ENCODE results near the gene CAMK1G.

CAMK1G gene

DNA sequence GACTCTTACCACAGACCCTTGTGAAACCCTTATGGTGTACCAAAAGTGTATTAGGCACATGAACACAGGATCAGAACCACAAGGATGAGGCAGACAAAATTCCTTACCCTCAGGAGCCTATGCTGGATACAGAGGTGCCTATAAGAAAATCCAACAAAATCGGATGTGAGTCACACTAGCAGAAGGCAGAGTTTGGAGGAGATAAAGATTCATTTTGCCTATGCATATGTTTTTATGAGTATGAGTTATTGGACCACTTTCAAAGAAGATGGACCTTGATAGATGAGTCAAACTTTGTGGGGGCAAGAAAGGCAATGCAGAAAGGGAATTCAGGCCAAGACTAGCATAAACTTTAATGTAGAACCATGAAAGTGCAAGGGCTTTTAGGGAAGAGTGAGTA, 17.0 kb downstream of the CAMK1G start:
- DNase-seq (ENCODE audit: low spot score), result no peak

DNA sequence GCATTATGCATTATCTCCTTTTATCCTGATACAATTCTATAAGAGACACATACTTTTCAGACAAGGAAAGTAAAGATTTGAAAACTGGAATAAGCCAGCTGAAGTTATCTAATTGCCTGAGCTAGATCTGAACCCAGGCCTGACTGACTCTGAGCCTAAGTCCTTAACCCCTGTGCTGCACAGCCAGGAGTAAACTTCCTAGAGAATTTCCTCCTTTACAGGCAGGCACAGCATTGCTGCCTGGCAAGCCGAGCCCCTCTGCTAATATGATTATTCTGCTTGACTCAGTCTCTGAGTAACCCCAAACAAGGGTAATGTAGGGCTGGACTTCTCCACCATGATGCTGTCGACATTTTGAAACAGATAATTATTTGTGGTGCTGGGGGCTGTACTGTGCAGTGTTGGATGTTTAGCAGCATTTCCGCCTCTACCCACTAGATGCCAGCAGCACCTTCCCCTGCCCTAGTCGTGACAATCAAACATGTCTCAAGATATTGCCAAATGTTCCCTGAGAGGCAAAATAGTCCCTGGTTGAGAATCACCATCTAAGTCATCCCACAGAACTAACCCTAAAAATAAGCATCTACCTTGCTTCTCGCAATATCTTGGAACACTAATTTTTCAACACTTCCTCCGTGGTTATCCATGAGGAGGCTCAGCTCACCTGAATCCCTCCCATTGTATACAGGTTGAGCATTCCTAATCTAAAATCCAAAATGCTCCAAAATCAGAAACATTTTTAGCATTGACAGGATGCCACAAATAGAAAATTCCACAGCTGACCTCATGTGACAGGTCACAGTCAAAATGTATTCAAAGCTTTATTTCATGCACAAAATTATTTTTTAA, 18.5 kb downstream of the CAMK1G start:
- DNase-seq (ENCODE audit: low spot score), result no peak

DNA sequence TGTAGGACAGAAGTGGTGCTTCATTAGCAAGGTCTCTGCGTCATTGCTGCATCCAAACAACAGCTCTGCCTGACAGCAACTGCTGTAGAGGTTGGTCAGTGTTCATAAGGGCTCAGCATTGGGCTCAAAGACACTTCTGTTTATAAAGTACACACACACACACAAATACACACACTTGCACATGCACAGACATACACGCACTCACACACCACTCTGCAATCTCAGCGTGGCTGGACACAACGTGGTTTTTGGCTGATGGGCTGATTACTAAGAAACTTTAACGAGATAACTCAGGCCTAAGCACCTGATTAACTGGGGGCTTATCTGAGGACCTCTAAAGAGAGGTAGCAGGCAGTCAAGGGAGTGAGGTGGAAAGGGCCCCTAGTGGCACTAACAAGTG, 20.4 kb downstream of the CAMK1G start:
- DNase-seq (ENCODE audit: low spot score), result no peak

DNA sequence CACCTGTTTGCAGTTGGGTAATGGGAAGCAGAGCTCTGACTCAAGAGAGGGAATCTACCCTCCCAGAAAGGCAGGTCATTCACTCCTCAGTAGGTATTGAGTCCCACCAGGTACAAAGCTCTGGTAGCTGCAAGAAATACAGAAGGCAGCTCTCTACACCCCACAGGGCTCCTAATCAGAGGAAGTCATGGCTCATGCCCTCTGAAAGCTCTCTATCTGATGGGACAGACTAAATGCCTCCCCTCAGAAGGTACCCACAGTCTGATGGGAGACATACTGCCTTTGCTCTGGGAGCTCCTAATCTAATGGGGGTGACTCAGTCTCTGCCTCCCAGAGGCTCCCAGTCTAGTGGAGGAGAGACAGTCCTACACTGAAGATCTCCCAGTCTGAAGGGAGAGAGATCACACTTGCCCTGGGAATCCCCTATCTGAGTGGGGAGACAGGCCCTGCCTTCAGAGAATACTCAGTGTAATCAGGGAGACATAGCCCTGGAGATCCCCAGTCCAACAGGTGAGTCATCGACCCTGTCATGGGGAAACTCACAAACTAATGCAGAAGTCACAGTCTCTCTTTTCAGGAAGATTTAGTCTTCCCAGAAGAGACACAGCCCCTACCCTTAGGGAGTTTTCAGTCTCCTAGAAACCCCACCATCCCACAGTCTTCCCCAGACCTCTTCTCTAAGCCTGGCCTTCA, 23.7 kb downstream of the CAMK1G start:
- no peak for DNase-seq (ENCODE audit: low spot score)

DNA sequence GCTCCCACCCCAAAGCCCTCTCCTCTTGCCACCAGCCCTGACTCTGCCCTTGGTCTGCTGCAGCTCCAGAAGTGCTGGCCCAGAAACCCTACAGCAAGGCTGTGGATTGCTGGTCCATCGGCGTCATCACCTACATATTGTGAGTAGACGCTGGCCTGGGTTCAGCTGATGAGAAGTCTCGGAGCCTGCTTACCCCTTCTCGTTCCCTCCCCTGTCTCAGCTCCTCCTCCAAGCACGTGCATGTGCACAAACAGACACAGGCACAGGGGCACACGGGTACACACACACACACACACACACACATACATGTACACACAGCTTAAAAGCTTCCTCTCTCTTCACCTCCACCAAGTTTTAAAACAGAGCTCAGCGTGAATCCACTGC, 24.3 kb downstream of the CAMK1G start:
- no peak for DNase-seq (ENCODE audit: low spot score)

DNA sequence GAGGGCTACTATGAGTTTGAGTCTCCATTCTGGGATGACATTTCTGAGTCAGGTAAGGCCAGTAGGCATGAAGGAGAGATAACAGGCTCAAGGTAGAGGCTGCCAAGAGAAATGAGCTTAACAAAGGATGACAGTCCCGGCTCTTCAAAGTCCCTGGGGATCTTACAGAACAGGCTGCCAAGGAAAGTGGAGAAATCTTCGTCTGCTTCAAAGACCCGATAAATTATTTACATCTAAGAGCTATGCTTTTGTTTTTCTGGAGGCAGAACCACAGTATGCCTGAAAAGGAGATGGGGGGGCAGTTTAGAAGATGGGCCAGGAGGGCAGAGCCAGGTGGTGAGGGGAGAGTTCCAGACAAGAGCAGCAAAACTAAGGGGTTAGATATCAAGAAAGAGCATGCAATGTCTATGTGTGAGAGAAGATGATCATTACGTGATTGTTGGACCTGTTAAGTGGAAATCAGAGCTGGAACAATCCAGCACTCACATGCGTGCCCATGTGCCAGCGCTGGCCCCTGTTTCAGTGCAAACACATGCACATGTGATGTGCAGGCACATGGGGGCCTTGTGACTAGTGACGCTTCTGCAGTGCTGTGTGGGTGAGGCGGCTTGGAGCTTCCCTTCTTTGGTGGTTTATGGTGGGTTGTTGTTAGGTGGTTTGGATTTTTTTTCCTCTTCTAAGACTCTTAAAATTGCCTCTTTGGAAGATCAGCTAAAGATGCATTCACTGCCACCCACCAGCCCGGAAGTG, 25.7 kb downstream of the CAMK1G start:
- DNase-seq (ENCODE audit: low spot score), result no peak

DNA sequence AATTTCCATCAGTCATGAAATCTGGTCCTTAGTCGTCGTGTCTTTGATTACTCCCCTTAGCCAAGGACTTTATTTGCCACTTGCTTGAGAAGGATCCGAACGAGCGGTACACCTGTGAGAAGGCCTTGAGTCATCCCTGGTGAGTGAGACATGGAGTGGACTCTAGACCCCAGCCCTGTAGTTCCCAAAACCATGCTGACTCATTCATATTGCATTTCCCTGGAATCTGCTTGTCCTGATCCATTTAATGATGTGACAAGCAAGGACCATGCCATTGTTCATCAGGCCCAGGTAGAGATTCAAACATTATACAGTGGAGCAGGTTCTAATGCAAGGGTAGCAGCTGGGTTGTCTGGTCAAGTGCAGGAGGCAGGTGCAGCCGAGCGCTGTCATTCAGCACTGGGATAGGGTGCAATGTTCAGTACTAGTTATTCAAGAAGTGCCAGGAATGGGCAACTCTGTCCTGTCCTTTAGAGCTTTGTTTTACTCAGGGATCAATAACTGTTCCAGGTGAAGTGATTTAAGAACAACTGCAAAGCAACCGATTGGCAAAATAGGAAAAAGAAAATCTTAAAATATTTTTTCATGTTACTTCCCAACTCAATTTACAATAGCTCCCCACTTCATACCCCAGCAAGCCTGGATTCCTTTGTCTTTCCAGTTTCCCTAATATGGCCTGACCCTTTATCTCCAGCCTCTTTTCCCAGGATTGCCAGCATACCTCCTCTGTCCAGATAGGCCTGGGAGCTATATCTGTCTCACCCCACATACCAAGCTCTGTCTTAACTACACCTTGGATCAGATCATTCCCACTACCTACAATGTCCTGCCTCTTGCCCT, 26.5 kb downstream of the CAMK1G start:
- no peak for DNase-seq (ENCODE audit: low spot score)

DNA sequence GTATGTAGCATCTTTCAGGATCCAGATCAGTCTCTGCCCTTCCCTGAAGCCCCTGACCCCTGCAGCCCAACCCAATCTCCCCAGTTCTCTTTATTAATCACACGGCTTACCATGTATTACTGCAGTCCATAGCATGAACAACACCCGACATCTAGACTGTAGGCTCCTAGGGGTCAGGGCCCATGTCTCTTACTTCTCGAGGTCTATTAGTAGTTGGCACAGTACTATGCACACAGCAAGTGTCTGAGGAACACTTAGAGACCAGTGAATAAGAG, 27.1 kb downstream of the CAMK1G start:
- no peak for DNase-seq (ENCODE audit: low spot score)

DNA sequence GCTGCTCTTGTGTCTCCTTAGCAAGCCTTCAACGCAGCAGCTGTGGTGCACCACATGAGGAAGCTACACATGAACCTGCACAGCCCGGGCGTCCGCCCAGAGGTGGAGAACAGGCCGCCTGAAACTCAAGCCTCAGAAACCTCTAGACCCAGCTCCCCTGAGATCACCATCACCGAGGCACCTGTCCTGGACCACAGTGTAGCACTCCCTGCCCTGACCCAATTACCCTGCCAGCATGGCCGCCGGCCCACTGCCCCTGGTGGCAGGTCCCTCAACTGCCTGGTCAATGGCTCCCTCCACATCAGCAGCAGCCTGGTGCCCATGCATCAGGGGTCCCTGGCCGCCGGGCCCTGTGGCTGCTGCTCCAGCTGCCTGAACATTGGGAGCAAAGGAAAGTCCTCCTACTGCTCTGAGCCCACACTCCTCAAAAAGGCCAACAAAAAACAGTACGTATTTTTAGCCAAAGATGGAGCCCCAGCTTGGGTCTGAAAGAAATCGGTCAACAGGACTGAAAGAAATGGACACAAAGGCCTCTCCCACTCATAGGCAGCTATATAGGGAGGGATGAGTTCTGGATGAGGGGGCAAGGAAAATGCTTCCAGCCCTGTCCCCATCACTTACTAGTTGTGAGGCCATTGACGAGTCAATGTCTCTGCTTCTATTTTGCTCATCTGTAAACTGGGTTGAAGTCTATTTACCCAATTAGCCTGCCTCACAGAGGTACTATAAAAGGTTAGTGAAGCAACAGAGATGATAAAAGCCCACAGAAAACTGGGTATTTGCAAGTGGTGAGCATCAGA, 28.5 kb downstream of the CAMK1G start:
- DNase-seq (ENCODE audit: low spot score), result no peak

DNA sequence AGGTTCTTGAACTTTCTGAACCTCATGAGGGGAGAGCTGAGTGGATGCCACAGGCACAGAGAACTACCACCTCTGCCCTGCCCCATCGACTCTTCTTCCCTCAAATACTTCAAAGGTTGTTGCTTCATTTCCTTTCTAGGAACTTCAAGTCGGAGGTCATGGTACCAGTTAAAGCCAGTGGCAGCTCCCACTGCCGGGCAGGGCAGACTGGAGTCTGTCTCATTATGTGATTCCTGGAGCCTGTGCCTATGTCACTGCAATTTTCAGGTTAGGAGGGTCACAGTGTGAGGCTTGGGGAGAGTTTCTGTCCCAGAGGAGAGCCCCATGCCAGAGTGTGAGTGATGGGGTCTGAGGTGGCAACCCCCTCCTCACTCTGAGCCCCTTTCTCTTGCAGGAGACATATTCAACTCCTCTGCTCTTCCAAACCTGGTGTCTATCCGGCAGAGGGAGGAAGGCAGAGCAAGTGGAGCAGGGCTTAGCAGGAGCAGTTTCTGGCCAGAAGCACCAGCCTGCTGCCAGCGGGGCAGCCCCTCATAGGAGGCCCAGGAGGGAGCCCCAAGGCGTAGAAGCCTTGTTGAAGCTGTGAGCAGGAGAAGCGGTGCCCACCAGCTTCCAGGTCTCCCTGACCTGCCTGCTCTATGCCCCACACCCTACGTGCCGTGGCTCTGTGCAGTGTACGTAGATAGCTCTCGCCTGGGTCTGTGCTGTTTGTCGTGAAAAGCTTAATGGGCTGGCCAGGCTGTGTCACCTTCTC, 29.3 kb downstream of the CAMK1G start:
- no peak for DNase-seq (ENCODE audit: low spot score)

DNA sequence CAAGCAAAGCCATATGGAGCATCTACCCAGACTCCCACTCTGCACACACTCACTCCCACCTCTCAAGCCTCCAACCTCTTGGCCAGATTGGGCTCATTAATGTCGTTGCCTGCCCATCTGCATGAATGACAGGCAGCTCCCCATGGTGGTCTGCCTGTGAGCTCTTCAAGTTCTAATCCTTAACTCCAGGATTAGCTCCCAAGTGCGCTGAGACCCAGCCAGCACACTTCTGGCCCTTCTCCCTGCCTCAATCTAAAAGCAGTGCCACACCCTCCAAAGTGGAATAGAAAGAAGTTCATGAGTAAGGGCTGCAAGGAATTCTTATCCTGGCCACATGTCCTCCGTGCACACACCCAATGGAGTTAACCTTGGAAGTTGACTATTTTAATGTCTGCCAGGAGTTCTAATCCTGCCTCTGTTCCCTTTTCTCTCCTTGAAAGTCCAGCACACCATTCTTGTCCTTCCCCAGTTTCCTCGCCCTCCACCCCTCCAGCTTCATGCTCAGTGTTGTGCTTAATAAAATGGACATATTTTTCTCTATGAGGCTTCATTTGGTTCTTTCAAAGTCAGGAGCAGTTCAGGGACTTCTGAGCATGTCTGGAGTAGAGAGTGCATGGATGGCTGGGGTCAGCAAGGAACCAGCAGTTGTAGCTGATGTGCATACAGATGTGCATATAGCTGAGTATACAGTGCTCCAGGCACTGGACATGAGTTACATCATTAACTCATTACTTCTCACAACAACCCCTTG, 30.1 kb downstream of the CAMK1G start:
- no peak for DNase-seq (ENCODE audit: low spot score)

DNA sequence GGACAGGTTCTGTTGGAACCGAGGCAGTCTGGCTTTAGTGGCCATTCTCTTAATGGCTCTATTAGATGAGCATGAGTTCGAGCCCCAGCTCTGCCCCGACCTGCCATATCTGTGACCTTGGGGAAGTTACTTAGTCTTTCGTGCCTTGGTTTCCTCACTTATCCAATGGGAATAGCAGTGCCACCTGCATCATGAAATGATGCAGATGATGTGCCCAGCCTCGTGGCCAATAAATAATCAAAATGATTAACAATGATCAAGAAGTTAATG, 30.6 kb downstream of the CAMK1G start:
- no peak for DNase-seq (ENCODE audit: low spot score)

DNA sequence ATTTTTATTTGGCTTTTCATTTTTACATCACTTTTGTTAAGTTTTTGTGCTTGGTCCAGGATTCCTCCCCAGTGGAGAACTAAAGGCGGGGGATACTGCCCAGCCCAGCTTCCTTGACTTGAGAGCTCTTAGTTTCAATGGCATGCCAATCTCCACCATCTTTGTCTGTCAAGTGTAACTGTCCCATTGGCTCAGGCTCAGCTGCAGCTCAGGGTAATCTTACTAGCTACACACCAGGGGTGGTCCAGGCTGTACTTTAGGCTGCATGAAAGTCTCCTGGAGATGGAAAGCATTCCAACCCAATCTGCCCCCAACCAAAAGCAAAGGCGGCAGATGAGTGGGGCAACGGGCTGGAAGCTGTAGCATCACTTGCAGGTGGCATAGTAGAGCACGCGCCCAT, 31.4 kb downstream of the CAMK1G start:
- no peak for DNase-seq (ENCODE audit: low spot score)

DNA sequence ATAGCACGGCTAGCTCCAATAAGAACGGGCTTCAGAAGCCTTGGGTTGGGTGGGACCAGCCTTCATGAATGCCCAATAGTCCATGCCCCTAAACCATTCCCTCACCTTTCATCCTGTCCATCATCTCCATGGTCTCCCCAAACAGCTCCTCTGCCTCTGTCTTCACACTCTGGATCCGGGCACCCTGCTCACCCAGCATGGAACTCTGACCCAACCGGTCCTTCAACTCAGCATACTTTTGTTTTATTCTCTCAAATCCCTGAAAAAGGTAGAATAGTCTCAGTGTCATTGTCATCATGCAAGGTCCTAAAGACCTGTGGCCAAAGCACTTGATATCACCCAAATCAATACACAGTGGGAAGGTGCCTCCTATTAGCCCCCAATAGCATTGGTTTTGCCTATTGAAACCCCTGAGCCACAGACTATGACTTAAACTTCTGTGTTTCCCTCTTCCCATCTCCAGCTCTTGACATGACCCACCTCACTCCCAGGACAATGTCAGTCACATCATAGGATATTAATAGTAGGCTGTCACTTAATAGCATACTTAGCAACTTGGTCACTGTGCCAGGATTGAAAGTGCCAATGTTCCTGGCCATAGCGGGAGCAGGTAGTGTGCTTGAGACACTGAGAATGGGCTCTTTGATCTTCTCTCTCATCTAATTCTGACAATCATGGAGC, 33.0 kb downstream of the CAMK1G start:
- no peak for DNase-seq (ENCODE audit: low spot score)

DNA sequence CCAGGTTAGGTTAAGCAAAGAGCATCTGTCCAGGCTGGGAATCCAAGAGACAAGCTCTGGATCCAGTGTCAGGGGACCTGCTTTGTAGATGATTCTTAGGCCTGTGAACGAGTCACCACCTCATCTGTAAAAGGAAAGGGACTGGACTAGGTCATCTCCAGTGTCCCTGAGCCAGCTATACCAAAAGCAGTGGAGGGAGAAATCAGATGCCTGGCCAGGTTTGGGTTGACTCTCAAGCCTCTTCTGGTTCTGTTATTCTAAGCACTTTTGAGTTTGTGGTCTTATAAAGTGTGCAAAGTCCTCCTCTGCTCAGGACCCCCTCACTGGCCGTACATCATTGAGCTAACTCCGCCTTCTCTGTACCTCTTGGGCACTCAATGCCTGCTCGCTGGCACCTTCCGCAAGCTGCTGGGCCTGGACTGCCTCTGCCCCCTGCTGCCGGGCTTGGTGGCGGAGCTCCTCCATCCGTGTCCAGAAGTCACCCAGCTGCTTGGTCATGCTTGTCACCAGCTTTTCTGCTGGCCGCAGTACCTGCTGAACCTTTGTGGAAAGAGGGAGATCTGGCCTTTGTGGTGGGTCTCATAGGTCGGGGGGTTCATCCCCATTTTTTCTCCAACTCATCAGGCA, 33.6 kb downstream of the CAMK1G start:
- no peak for DNase-seq (ENCODE audit: low spot score)

DNA sequence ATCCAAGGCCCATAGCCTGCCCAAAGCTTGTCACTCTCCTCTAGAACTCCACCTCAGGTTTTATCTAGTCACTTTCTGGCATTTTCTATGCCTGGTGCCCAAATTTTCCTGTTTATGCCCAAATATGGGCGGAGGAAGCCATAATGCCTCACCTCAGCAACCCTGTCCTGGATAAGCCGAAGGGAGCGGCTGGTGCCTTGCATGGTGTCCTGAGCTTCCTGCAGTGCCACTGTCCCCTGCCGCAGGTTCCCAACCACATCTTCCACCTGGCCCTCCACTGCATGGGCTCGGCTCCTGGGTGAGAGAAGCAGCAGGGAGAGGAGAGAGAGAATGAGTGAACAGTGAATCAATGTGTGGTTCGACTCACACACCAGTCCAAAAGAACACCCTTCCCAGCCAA, 34.2 kb downstream of the CAMK1G start:
- DNase-seq (ENCODE audit: low spot score), result no peak

DNA sequence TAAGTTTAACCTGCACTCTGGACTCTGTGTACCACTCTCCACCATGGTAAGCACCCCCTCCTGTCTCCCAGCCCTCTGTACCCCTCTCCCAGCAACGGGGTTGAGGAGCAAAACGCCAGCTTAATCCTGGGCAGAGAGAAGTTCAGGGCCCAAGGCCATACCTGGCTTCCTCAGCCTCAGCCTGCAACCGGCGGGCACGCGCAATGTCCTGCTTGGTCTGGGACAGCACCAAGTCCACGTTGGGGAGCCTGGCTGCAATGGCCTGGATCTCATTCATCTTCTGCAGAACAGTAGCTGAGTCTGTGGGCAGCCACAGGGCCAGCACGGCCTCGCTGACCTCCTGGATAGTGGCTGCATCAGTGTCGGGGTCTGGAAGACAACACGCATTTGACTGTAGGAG, 34.8 kb downstream of the CAMK1G start:
- DNase-seq (ENCODE audit: low spot score), result no peak

DNA sequence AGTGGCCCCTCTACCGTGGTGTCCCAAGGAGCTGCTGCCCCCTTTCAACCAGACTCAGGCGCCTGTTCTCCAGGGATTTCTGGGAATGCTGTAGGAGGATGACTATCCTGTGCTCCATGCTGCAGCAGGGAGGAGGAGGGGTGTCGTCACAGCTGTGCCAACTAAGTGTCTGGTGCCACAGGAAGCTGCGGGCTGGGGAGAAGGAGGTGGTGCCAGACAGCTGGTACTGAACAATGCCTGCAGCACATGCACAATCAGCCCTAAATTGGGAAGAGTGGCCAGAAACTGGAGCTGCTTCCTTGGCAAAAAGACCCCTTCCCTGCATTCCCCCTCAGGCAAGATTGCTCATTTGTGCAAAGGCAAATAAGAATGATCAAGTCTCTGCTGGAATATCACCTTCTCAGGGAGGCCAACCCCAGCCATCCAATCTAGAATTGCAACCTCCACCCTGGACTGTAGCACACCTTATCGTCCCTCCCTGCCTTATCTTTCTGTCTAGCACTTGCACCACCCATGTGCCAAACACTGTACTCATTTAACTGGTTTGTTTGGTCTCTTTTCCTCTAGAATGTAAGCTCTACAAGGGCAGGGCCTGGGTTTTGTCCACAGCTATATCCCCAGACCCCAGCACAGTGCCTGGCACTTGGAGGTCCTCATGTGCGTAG, 35.4 kb downstream of the CAMK1G start:
- DNase-seq (ENCODE audit: low spot score), result no peak
